Lower leg skin (tissue), 3 donors: ENCODE measurements around the gene TSR2.

Experiments used
- CTCF ChIP-seq, 3 donors: fragments of 450-650 bp; IDR thresholded peaks; one replicate each; pipeline ENCODE4 v1.5.1; 2016; ENCODE audit warnings: antibody characterized with exemption in 3 of 3, mild to moderate bottlenecking in 3 of 3, moderate library complexity in 2 of 3
- POLR2A ChIP-seq, 2 donors: fragments of 450-650 bp; IDR thresholded peaks; one replicate each; pipeline ENCODE4 v1.6.1; 2016 to 2017; ENCODE audit warnings: antibody characterized with exemption in 2 of 2, mild to moderate bottlenecking in 1 of 2, moderate library complexity in 1 of 2

DNA sequence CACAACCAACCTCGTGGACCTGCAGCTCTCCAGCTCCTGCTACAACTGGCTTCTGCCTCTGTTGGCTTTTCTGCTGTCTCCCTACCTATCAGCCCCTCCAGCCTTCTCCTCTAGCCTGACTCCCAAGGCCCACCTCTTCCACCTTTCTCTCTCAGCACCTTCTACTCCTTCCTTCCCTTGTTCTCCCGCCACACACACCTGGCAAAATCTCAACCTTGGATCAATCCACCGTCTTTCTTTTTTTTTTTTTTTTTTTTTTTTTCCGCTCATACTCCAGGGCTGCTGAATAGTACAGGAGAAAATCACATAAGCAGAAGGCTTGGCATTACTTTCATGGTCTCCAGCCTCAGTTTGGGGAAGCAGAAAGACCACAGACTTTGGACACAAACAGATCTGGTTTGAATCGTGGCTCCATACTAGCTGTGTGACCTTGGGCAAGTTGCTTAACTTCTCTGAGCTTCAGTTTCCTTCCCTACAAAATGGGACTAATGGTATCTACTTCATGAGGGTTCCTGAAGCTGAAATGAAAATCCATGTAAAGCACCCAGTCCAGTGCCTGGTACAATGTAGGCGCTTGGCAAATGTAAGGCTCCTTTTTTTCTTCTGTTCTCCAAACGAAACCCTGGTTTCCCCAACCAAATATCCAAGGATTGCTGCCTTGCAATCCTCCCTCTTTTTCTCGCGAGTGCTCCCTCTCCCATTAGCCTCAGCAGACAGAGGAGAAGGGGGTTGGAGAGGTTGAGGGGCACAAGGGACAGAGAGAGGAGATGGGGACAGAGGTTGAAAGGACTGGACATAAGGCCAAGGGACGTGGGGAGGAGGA is 54.2 kb downstream of the TSR2 start:
- TF ChIP-seq CTCF (IDR thresholded peaks at IDR 0.05), result no peak
- no peak for TF ChIP-seq POLR2A (IDR thresholded peaks at IDR 0.05)
